ENCODE results near the gene TSFM.

GRCh38 chr12:57767305-57767698 is 15.3 kb upstream of the TSFM start:
- no peak for TF ChIP-seq PPARA (CRISPR knock-in tag; IDR thresholded peaks at IDR 0.05; ENCODE audit: borderline replicate concordance)
- no peak for TF ChIP-seq ARNTL (CRISPR knock-in tag; IDR thresholded peaks at IDR 0.05; ENCODE audit: borderline replicate concordance, low read depth)
- no peak for TF ChIP-seq ISL1 (CRISPR knock-in tag; IDR thresholded peaks at IDR 0.05)
- no peak for TF ChIP-seq TOX (CRISPR knock-in tag; IDR thresholded peaks at IDR 0.05; ENCODE audit: borderline replicate concordance)
- TF ChIP-seq ZFP3 (CRISPR knock-in tag; IDR thresholded peaks at IDR 0.05) = no peak
- TF ChIP-seq ZNF8 (CRISPR knock-in tag; IDR thresholded peaks at IDR 0.05) = no peak

Data from SK-N-SH treated with all-trans-retinoic acid at 6 μM for 48 hours (cell line).